OCI-LY1 (cell line): ENCODE measurements around the gene ALDH16A1.

Experiments
- H2AFZ ChIP-seq: fragments of 200-600 bp; sonication (generic), shearing (Covaris generic); 2 replicates; pipeline ENCODE4 v1.6.0; 2014; ENCODE audit warnings: antibody characterized with exemption, mild to moderate bottlenecking, low read length
- H3F3A ChIP-seq: fragments of 200-600 bp; sonication (generic), shearing (Covaris generic); 2 replicates; pipeline ENCODE4 v1.6.0; 2014; ENCODE audit warnings: mild to moderate bottlenecking, antibody characterized with exemption, low read length, moderate library complexity; ENCODE audit not compliant: insufficient read depth
- H3K27ac ChIP-seq: fragments of 200-600 bp; sonication (generic); 2 replicates; pipeline ENCODE4 v1.5.1; 2014; ENCODE audit warnings: low read length, mixed run types, mild to moderate bottlenecking, low read depth; ENCODE audit not compliant: poor library complexity, severe bottlenecking
- H3K27me3 ChIP-seq: fragments of 200-600 bp; sonication (generic); 2 replicates; pipeline ENCODE4 v1.6.0; 2014; ENCODE audit warnings: antibody characterized with exemption, mild to moderate bottlenecking, low read length, moderate library complexity; ENCODE audit not compliant: insufficient read depth
- H3K36me3 ChIP-seq: fragments of 200-600 bp; sonication (generic); 2 replicates; pipeline ENCODE4 v1.6.1; 2014; ENCODE audit warnings: mild to moderate bottlenecking, antibody characterized with exemption, low read length, moderate library complexity, mixed read lengths; ENCODE audit not compliant: insufficient read depth
- H3K4me1 ChIP-seq: fragments of 200-600 bp; sonication (generic); 2 replicates; pipeline ENCODE4 v1.5.1; 2014; ENCODE audit warnings: mild to moderate bottlenecking, low read length, moderate library complexity; ENCODE audit not compliant: insufficient read depth, severe bottlenecking
- H3K4me2 ChIP-seq: fragments of 200-600 bp; sonication (generic), shearing (Covaris generic); 2 replicates; pipeline ENCODE4 v1.6.1; 2014; ENCODE audit warnings: low read length
- H3K4me3 ChIP-seq: fragments of 200-600 bp; sonication (generic); 2 replicates; pipeline ENCODE4 v1.5.1; 2014; ENCODE audit warnings: low read length, low read depth, mild to moderate bottlenecking, mixed read lengths; ENCODE audit not compliant: poor library complexity, severe bottlenecking
- H3K79me2 ChIP-seq: fragments of 200-600 bp; shearing (Covaris generic); 2 replicates; pipeline ENCODE4 v1.6.1; 2016; ENCODE audit warnings: mixed run types, low read length, mixed read lengths; ENCODE audit not compliant: insufficient read depth
- H3K9ac ChIP-seq: fragments of 200-600 bp; sonication (generic), shearing (Covaris generic); 2 replicates; pipeline ENCODE4 v1.6.1; 2014; ENCODE audit warnings: mild to moderate bottlenecking, low read length, mixed read lengths
- H3K9me2 ChIP-seq: fragments of 200-600 bp; sonication (generic), shearing (Covaris generic); 2 replicates; pipeline ENCODE4 v1.6.1; 2014; ENCODE audit warnings: low read depth, mild to moderate bottlenecking, low read length, mixed read lengths
- H3K9me3 ChIP-seq: fragments of 200-600 bp; shearing (Covaris generic); 2 replicates; pipeline ENCODE4 v1.6.1; 2014; ENCODE audit warnings: low read length, mixed read lengths
- H4K20me1 ChIP-seq: fragments of 200-600 bp; sonication (generic), shearing (Covaris generic); 2 replicates; pipeline ENCODE4 v1.6.0; 2016; ENCODE audit warnings: mild to moderate bottlenecking, low read length; ENCODE audit not compliant: insufficient read depth
- CTCF ChIP-seq: fragments of 200-600 bp; sonication (generic), shearing (Covaris generic); IDR thresholded peaks from 2 replicates; pipeline ENCODE4 v1.5.1; 2017; ENCODE audit warnings: mild to moderate bottlenecking, antibody characterized with exemption, low read length, moderate library complexity, mixed read lengths
- EZH2 ChIP-seq: fragments of 200-600 bp; sonication (generic), shearing (Covaris generic); IDR thresholded peaks from 2 replicates; pipeline ENCODE4 v1.8.0; 2017; ENCODE audit warnings: borderline replicate concordance, mixed run types, mild to moderate bottlenecking, antibody characterized with exemption, low read length, moderate library complexity, mixed read lengths

ALDH16A1 gene

GRCh38 chr19:49441210-49441959 is 11.6 kb upstream of the ALDH16A1 start, which contains the start of gene SLC17A7:
SLC17A7 (minus strand) TSS chr19:49441527; CDS start chr19:49441379, 148 bp downstream.
- H3K79me2 ChIP-seq, result no peaks in the 10 kb centered on the region
- peaks cover 6% of the 10 kb centered on the region for H3F3A ChIP-seq
- no peaks in the 10 kb centered on the region for H3K9me2 ChIP-seq
- peaks cover under 1% of the 10 kb centered on the region; the same call in 1 of the 2 replicates for H3K36me3 ChIP-seq
- no peaks in the 10 kb centered on the region for H4K20me1 ChIP-seq
- no peak within 1 kb of the TSS for H3K4me3 ChIP-seq
- no peak for TF ChIP-seq EZH2
- TF ChIP-seq CTCF, result no peak
- H3K9me3 ChIP-seq, result no peaks in the 10 kb centered on the region
- H3K27me3 ChIP-seq, result peaks cover 19% of the 10 kb centered on the region
- H3K27ac ChIP-seq, result no peak within 1 kb of the TSS
- peaks cover 7% of the 10 kb centered on the region for H3K4me1 ChIP-seq
- H2AFZ ChIP-seq, result no peak within 1 kb of the TSS
- no peak within 1 kb of the TSS; the same call in 1 of the 2 replicates for H3K4me2 ChIP-seq
- no peak within 1 kb of the TSS for H3K9ac ChIP-seq

GRCh38 chr19:49441960-49442350 is 11.1 kb upstream of the ALDH16A1 start:
- Histone ChIP-seq H2AFZ (no peak overlapping the region), H3K4me3 (no peak overlapping the region), H3K27ac (no peak overlapping the region), H3K4me2 (no peak overlapping the region), H4K20me1 (no peaks in the 10 kb centered on the region), H3K9me2 (no peaks in the 10 kb centered on the region), H3K36me3 (peaks cover 6% of the 10 kb centered on the region), H3K9me3 (no peaks in the 10 kb centered on the region), H3K9ac (no peak overlapping the region), H3F3A (peaks cover 6% of the 10 kb centered on the region), H3K79me2 (no peaks in the 10 kb centered on the region), H3K4me1 (peaks cover 5% of the 10 kb centered on the region), H3K27me3 (peaks cover 19% of the 10 kb centered on the region)
- TF ChIP-seq EZH2, result no peak
- no peak for TF ChIP-seq CTCF

GRCh38 chr19:49442354-49442753 is 10.7 kb upstream of the ALDH16A1 start:
- Histone ChIP-seq H3K4me1 (peaks cover 5% of the 10 kb centered on the region), H3K4me2 (peak overlapping the region; percentile 85), H3K27me3 (peaks cover 19% of the 10 kb centered on the region), H2AFZ (no peak overlapping the region), H3K79me2 (no peaks in the 10 kb centered on the region), H4K20me1 (no peaks in the 10 kb centered on the region), H3K4me3 (peak overlapping the region; percentile 69), H3F3A (peaks cover 6% of the 10 kb centered on the region), H3K27ac (no peak overlapping the region), H3K9ac (no peak overlapping the region), H3K9me3 (no peaks in the 10 kb centered on the region), H3K9me2 (no peaks in the 10 kb centered on the region), H3K36me3 (peaks cover 10% of the 10 kb centered on the region)
- TF ChIP-seq EZH2 (no peak), CTCF (no peak)
